GDM1 (cell line): ENCODE measurements around the gene IGFBP2.
"Not testable (repeated sequence)": the region's sequence is repeated elsewhere in the genome, so short reads cannot be mapped to it uniquely, and the experiment has no call there.

Source experiments
- DNase-seq: peaks from one replicate; lab custom pipeline; 2025; lab: John Stamatoyannopoulos, UW

IGFBP2 gene

GRCh38 chr2:216632952-216633615, at the start of gene IGFBP2:
IGFBP2 (plus strand) TSS chr2:216633420; CDS start chr2:216633524, 104 bp downstream.
- peak; percentile 72 for DNase-seq

- DNase-seq: no peak
These were observed 49.6 kb upstream of the IGFBP2 start for GRCh38 chr2:216583606-216584005.

- no peak for DNase-seq
These were observed 49.1 kb upstream of the IGFBP2 start for GRCh38 chr2:216584112-216584511.

- DNase-seq: no peak
These were observed 47.8 kb upstream of the IGFBP2 start for GRCh38 chr2:216585441-216585840.

- no peak for DNase-seq
These were observed 44.1 kb upstream of the IGFBP2 start for GRCh38 chr2:216588861-216589710.

GRCh38 chr2:216589791-216590190, 43.4 kb upstream of the IGFBP2 start:
- DNase-seq: no peak

GRCh38 chr2:216590780-216591179, 42.4 kb upstream of the IGFBP2 start:
- DNase-seq: no peak

GRCh38 chr2:216591480-216591879, 41.7 kb upstream of the IGFBP2 start:
- no peak for DNase-seq

- DNase-seq: no peak
These were observed 39.1 kb upstream of the IGFBP2 start for GRCh38 chr2:216594081-216594480.

- DNase-seq: no peak
These were observed 36.8 kb upstream of the IGFBP2 start for GRCh38 chr2:216596236-216596979.

- DNase-seq: no peak
These were observed 36.2 kb upstream of the IGFBP2 start for GRCh38 chr2:216596980-216597509.

- DNase-seq: not testable (repeated sequence)
These were observed 35.4 kb upstream of the IGFBP2 start for GRCh38 chr2:216597825-216598224.

GRCh38 chr2:216601632-216602409, 31.4 kb upstream of the IGFBP2 start:
- DNase-seq: no peak

GRCh38 chr2:216603010-216603883, 30.0 kb upstream of the IGFBP2 start:
- no peak for DNase-seq

- no peak for DNase-seq
These were observed 29.4 kb upstream of the IGFBP2 start for GRCh38 chr2:216603884-216604245.

GRCh38 chr2:216604458-216604857, 28.8 kb upstream of the IGFBP2 start:
- no peak for DNase-seq

GRCh38 chr2:216606551-216607276, 26.5 kb upstream of the IGFBP2 start:
- no peak for DNase-seq

GRCh38 chr2:216607277-216607560, 26.0 kb upstream of the IGFBP2 start:
- no peak for DNase-seq

- no peak for DNase-seq
These were observed 24.7 kb upstream of the IGFBP2 start for GRCh38 chr2:216608525-216608924.
